Pericardium fibroblast (primary cell): ENCODE measurements around the gene ZBTB32. TPM values are rescaled to one million over a fixed set of nuclear protein-coding genes. Genes with fewer than 3 reads are reported as not detected.

Source experiments
- total RNA-seq: library from RNA; depleted of rRNA; stranded (reverse); fragments of >200 nt; gene quantifications from 2 replicates; pipeline ENCODE4 v1.2.3, GENCODE V29; 2015

Gene ZBTB32
- not detected in 2 replicates for total RNA-seq

GRCh38 chr19:35704218-35704617 is at the start of gene ZBTB32:
TSS of gene ZBTB32 (plus strand) at chr19:35704558. CDS start at chr19:35714627, 10,069 bp downstream.

DNA sequence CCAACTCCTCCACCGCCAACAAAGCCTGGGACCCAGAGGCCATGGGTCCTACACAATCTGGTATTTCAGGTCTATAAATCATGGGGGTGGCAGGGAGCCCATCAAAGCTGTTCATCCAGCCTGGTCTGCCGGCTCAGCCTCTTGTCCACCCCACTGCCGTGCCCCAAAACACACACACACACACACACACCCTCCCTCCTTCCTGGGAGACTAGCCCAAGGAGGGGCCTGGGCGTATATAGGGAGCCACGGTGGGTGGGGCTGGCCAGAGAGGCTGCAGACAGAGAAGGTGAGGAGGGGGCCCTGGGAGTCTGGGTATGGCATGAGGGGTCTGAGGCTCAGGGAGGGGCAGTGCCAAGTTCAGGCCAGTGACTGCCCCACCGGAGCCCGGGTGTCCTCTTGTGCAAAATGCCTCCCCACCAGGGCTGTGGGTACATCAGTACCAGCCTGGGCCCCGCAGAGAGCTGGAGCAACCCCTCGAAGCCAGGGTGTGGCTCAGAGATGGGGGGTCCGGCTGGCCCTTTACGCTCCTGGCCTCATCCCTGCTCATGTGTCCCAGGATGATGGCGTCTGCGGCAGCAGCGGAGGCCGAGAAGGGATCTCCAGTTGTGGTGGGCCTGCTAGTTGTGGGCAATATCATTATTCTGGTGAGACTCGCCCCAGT is 38.0 kb upstream of the ZBTB32 start, which contains the start of gene UPK1A:
Gene UPK1A, plus strand, starts transcription at position 267 of the 663 bp plus-strand sequence. Its CDS starts 296 bp downstream, at position 563.

DNA sequence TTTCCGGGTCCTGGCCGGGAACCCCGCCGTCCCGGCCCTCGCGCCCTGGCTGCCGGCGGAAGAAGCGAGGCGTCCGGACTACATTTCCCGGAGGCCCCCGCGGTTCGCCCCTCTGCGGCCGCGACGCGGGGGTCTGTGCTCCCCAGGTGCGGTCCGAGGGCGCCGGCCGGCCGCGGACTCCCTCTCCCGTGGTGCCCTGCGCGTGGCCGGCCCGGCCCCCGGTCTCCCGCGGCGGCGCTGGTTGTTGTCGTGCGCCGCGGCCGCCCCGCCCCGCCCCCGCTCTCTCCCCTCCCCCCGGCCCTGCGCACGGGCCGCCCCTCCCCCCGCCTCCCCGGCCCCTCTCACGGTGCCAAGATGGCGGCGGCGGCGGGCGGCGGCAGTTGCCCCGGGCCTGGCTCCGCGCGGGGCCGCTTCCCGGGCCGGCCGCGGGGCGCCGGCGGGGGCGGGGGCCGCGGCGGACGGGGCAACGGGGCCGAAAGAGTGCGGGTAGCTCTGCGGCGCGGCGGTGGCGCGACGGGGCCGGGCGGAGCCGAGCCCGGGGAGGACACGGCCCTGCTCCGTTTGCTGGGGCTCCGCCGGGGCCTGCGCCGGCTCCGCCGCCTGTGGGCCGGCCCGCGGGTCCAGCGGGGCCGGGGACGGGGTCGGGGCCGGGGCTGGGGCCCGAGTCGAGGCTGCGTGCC is 13.4 kb downstream of the ZBTB32 start, which contains the start of gene KMT2B:
Gene KMT2B, plus strand, starts transcription at position 339 of the 680 bp plus-strand sequence. Its CDS starts 16 bp downstream, at position 355.

GRCh38 chr19:35742121-35742724 is 37.9 kb downstream of the ZBTB32 start, which contains the start of gene IGFLR1:
TSS of gene IGFLR1 (minus strand) at chr19:35742452. CDS start at chr19:35741180, 1,272 bp downstream.

GRCh38 chr19:35745328-35746086 is 41.1 kb downstream of the ZBTB32 start, which contains the start of the genes PSENEN and U2AF1L4:
TSS of gene PSENEN (plus strand) at chr19:35745651. CDS start at chr19:35745931, 280 bp downstream.
TSS of gene U2AF1L4 (minus strand) at chr19:35745418. CDS start at chr19:35745391, 27 bp downstream.

GRCh38 chr19:35748106-35749020 is 44.0 kb downstream of the ZBTB32 start, which contains the start of gene LIN37:
TSS of gene LIN37 (plus strand) at chr19:35748576. CDS start at chr19:35748725, 149 bp downstream.

DNA sequence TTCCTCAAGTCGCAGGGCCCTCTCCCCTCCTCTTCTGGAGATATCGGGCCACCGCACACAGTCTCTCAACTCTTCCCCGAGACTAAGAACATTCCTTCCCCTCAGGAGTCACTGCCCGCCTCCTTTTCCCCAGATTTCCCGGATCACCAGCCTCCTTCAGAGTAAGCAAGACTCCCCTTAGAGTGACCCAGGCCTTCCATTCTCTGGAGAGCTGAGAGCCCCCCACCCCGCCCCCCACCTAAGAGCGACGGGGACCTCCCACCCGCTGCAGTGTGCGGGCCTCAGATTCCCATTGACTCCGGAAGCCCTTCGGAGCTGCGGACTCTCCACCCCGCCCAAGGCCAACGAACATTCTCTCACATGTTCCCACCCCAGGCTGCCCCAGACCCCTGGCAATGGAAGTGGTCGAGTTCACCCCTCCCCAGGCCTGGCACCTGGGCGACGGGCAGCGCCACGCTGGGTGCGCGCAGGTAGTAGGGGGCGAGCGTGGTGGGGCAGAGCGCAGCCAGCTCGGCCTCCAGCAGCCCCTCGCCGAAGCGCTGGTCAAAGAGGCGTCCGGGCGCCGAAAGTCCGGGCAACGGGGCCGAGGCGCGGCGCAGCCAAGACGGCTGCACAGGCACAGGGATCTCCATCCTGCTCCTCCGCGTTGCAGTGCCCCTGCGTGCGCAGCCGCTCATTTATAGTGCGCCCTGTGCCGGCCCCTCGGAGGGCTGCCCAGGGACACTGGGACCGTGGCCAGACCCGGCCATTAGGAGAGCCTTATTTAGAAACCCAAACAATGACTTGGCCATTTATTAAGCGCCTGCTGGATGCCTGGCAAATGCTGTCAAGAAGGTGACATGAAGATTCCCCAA is 52.2 kb downstream of the ZBTB32 start, which contains the start of gene HSPB6:
Gene HSPB6, minus strand, starts transcription at position 653 of the 854 bp plus-strand sequence. Its CDS starts 21 bp downstream, at position 632.

GRCh38 chr19:35757749-35758608 is 53.6 kb downstream of the ZBTB32 start, which contains the start of gene PROSER3:
TSS of gene PROSER3 (plus strand) at chr19:35758176. CDS start at chr19:35758216, 40 bp downstream.

Other genes starting within 250 kb of the ZBTB32 start
- gene KRTDAP, start 214.1 kb upstream of the ZBTB32 start, total RNA-seq, result not detected in 2 replicates
- gene DMKN, start 190.9 kb upstream of the ZBTB32 start, total RNA-seq, result 22.8 and 37.0 TPM in 2 replicates
- 0.82 and 11.0 TPM in 2 replicates for gene SBSN, start 176.2 kb upstream of the ZBTB32 start, total RNA-seq
- not detected in 2 replicates for gene GAPDHS, start 171.1 kb upstream of the ZBTB32 start, total RNA-seq
- gene TMEM147, start 158.9 kb upstream of the ZBTB32 start, total RNA-seq, result 106 and 108 TPM in 2 replicates
- not detected in 2 replicates for gene ATP4A, start 140.9 kb upstream of the ZBTB32 start, total RNA-seq
- not detected in 2 replicates for gene PMIS2, start 118.4 kb upstream of the ZBTB32 start, total RNA-seq
- gene HAUS5, start 91.8 kb upstream of the ZBTB32 start, total RNA-seq, result 6.2 and 7.6 TPM in 2 replicates
- gene RBM42, start 75.5 kb upstream of the ZBTB32 start, total RNA-seq, result 75.2 and 76.0 TPM in 2 replicates
- gene ETV2, start 62.8 kb upstream of the ZBTB32 start, total RNA-seq, result 1.2 and 3.4 TPM in 2 replicates
- gene COX6B1, start 56.2 kb upstream of the ZBTB32 start, total RNA-seq, result 325 and 420 TPM in 2 replicates
- not detected in 2 replicates for gene UPK1A, start 38.0 kb upstream of the ZBTB32 start, total RNA-seq
- 13.9 and 17.9 TPM in 2 replicates for gene KMT2B, start 13.4 kb downstream of the ZBTB32 start, total RNA-seq
- 9.8 and 13.5 TPM in 2 replicates for gene IGFLR1, start 37.9 kb downstream of the ZBTB32 start, total RNA-seq
- 11.0 and 18.2 TPM in 2 replicates for gene U2AF1L4, start 40.9 kb downstream of the ZBTB32 start, total RNA-seq
- 39.8 and 52.0 TPM in 2 replicates for gene PSENEN, start 41.1 kb downstream of the ZBTB32 start, total RNA-seq
- gene LIN37, start 44.0 kb downstream of the ZBTB32 start, total RNA-seq, result 11.7 and 13.5 TPM in 2 replicates
- gene HSPB6, start 52.5 kb downstream of the ZBTB32 start, total RNA-seq, result 142 and 170 TPM in 2 replicates
- gene PROSER3, start 53.6 kb downstream of the ZBTB32 start, total RNA-seq, result 5.8 and 7.5 TPM in 2 replicates
- 3.0 and 6.7 TPM in 2 replicates for gene ARHGAP33, start 71.0 kb downstream of the ZBTB32 start, total RNA-seq
- not detected in 2 replicates for gene PRODH2, start 108.3 kb downstream of the ZBTB32 start, total RNA-seq
- gene NPHS1, start 147.9 kb downstream of the ZBTB32 start, total RNA-seq, result not detected in 2 replicates
- gene KIRREL2, start 152.4 kb downstream of the ZBTB32 start, total RNA-seq, result 0.17 TPM in 1 of 2 replicates, not detected in the other
- gene APLP1, start 164.0 kb downstream of the ZBTB32 start, total RNA-seq, result 8.9 and 27.8 TPM in 2 replicates
- gene NFKBID, start 196.0 kb downstream of the ZBTB32 start, total RNA-seq, result 0.34 and 1.5 TPM in 2 replicates
- gene HCST, start 198.0 kb downstream of the ZBTB32 start, total RNA-seq, result not detected in 2 replicates
- gene TYROBP, start 203.7 kb downstream of the ZBTB32 start, total RNA-seq, result not detected in 2 replicates
- gene LRFN3, start 231.8 kb downstream of the ZBTB32 start, total RNA-seq, result 8.6 and 9.7 TPM in 2 replicates